C4-2B (cell line): ENCODE results near the gene KRTAP10-3.

ENCODE experiments used
- H3K27ac ChIP-seq: fragments of 450-650 bp; 2 replicates; pipeline ENCODE4 v1.5.1; 2017
- ZFX ChIP-seq: fragments of 450-650 bp; IDR thresholded peaks from 2 replicates; pipeline ENCODE4 v1.6.1; 2017
- TF ChIP-seq, protein P1 (sequence below): fragments of 450-650 bp; conservative IDR thresholded peaks from 2 replicates; pipeline ENCODE4 v1.5.1; 2017; ENCODE audit warnings: mild to moderate bottlenecking

Gene KRTAP10-3

DNA sequence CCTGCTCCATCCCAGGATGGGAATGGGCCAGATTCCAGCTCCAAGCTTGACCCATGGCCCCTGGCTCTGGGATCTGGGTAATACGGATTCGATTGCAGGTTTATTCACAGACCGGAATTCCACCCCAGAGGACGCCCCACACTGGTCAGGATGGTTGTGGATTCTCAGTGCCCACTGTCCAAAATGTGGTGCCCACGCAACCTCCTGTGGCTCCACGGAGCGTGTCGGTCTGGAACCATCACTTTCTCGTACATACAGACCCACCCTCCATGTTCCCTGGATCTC lies 50.2 kb downstream of the KRTAP10-3 start:
- no peak overlapping the region for H3K27ac ChIP-seq
- TF ChIP-seq, protein P1, sequence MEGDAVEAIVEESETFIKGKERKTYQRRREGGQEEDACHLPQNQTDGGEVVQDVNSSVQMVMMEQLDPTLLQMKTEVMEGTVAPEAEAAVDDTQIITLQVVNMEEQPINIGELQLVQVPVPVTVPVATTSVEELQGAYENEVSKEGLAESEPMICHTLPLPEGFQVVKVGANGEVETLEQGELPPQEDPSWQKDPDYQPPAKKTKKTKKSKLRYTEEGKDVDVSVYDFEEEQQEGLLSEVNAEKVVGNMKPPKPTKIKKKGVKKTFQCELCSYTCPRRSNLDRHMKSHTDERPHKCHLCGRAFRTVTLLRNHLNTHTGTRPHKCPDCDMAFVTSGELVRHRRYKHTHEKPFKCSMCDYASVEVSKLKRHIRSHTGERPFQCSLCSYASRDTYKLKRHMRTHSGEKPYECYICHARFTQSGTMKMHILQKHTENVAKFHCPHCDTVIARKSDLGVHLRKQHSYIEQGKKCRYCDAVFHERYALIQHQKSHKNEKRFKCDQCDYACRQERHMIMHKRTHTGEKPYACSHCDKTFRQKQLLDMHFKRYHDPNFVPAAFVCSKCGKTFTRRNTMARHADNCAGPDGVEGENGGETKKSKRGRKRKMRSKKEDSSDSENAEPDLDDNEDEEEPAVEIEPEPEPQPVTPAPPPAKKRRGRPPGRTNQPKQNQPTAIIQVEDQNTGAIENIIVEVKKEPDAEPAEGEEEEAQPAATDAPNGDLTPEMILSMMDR: no peak
- no peak for TF ChIP-seq ZFX
